22Rv1 (cell line): ENCODE measurements around the gene MLLT10.

Experiments
- ZFX ChIP-seq: fragments of 450-650 bp; IDR thresholded peaks from 2 replicates; pipeline ENCODE4 v1.6.1; 2017; ENCODE audit warnings: antibody characterized with exemption, borderline replicate concordance
- TF ChIP-seq, protein P1 (sequence below): fragments of 450-650 bp; IDR thresholded peaks from 2 replicates; pipeline ENCODE4 v1.5.1; 2017; ENCODE audit warnings: mild to moderate bottlenecking

DNA sequence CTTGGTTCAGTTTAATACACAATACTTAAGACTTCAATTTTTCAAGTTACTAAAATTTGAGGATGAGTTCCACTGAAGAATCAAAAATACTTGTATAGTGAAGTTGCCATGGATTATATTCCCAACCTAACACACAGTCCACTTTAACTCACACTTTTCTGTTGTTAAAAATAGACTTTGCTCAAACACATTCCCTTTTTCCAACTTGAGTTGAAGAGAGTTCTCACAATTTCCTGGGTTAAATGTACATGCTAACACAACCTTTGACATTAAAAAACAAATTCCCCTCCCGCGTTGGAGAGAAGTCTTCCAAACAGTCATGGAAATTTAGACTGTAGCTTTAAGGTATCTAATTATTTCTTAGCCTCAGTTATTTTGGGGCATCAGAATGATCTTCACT lies 35.7 kb upstream of the MLLT10 start:
- TF ChIP-seq, protein P1, sequence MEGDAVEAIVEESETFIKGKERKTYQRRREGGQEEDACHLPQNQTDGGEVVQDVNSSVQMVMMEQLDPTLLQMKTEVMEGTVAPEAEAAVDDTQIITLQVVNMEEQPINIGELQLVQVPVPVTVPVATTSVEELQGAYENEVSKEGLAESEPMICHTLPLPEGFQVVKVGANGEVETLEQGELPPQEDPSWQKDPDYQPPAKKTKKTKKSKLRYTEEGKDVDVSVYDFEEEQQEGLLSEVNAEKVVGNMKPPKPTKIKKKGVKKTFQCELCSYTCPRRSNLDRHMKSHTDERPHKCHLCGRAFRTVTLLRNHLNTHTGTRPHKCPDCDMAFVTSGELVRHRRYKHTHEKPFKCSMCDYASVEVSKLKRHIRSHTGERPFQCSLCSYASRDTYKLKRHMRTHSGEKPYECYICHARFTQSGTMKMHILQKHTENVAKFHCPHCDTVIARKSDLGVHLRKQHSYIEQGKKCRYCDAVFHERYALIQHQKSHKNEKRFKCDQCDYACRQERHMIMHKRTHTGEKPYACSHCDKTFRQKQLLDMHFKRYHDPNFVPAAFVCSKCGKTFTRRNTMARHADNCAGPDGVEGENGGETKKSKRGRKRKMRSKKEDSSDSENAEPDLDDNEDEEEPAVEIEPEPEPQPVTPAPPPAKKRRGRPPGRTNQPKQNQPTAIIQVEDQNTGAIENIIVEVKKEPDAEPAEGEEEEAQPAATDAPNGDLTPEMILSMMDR = no peak
- TF ChIP-seq ZFX = no peak
